ENCODE data around the gene EFNA5.

- TF ChIP-seq GATA2 (IDR thresholded peaks at IDR 0.05; ENCODE audit: low read depth, low read length) (no peak), GATA3 (IDR thresholded peaks at IDR 0.05; ENCODE audit: low read depth, low read length) (no peak)
Measured at GRCh38 chr5:107369622-107370021, 301.1 kb downstream of the EFNA5 start.

Data from SH-SY5Y (cell line).